ENCODE data around the gene EPHA5. TPM values are rescaled to one million over a fixed set of nuclear protein-coding genes. Genes with fewer than 3 reads are reported as not detected.

EPHA5 gene
- total RNA-seq, 1 experiment from 2014 or later: not detected

- Histone ChIP-seq H3K4me2 (ENCODE audit: low read length) (no peak overlapping the region), H3K9ac (ENCODE audit: low read length) (no peak overlapping the region), H3K9me2 (ENCODE audit: insufficient read depth) (no peaks in the 10 kb centered on the region), H4K20me1 (ENCODE audit: insufficient read depth) (no peaks in the 10 kb centered on the region), H3K27ac (ENCODE audit: low read depth, low read length) (no peak overlapping the region), H3K79me2 (ENCODE audit: insufficient read depth, low read length) (no peaks in the 10 kb centered on the region), H2AFZ (ENCODE audit: low read depth, low read length, poor library complexity, severe bottlenecking) (no peak overlapping the region), H3K9me3 (ENCODE audit: control insufficient read depth in 1 of 2, insufficient read depth in 1 of 2, low read depth in 1 of 2, low read length in 2 of 2) (peaks cover 9 to 29% of the 10 kb centered on the region in 2 experiments; a peak in 3 of 4 replicates), H3K4me3 (replicated peaks in 1 of 2; ENCODE audit: low read depth in 1 of 2, low read length in 2 of 2) (no peak overlapping the region), H3K36me3 (ENCODE audit: control insufficient read depth in 1 of 2, insufficient read depth in 2 of 2, low read length in 2 of 2) (no peaks in the 10 kb centered on the region), H3K27me3 (ENCODE audit: insufficient read depth, low read length) (no peaks in the 10 kb centered on the region), H3K4me1 (ENCODE audit: control insufficient read depth in 1 of 2, insufficient read depth in 2 of 2, low read length in 2 of 2) (no peaks in the 10 kb centered on the region)
- DNase-seq (ENCODE audit: low read depth, low spot score): no peak
- CTCF ChIA-PET: no interaction called here
- RAD21 ChIA-PET (ENCODE audit: low non-redundant PET in 1 of 2, low total read pairs in 2 of 2, uncharacterized antibody in 2 of 2, unreplicated experiment in 2 of 2): no interaction called here
- ATAC-seq: no peak
- TF ChIP-seq, protein P1, sequence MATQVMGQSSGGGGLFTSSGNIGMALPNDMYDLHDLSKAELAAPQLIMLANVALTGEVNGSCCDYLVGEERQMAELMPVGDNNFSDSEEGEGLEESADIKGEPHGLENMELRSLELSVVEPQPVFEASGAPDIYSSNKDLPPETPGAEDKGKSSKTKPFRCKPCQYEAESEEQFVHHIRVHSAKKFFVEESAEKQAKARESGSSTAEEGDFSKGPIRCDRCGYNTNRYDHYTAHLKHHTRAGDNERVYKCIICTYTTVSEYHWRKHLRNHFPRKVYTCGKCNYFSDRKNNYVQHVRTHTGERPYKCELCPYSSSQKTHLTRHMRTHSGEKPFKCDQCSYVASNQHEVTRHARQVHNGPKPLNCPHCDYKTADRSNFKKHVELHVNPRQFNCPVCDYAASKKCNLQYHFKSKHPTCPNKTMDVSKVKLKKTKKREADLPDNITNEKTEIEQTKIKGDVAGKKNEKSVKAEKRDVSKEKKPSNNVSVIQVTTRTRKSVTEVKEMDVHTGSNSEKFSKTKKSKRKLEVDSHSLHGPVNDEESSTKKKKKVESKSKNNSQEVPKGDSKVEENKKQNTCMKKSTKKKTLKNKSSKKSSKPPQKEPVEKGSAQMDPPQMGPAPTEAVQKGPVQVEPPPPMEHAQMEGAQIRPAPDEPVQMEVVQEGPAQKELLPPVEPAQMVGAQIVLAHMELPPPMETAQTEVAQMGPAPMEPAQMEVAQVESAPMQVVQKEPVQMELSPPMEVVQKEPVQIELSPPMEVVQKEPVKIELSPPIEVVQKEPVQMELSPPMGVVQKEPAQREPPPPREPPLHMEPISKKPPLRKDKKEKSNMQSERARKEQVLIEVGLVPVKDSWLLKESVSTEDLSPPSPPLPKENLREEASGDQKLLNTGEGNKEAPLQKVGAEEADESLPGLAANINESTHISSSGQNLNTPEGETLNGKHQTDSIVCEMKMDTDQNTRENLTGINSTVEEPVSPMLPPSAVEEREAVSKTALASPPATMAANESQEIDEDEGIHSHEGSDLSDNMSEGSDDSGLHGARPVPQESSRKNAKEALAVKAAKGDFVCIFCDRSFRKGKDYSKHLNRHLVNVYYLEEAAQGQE (IDR thresholded peaks at IDR 0.05; ENCODE audit: low read depth): no peak
- TF ChIP-seq JUND (IDR thresholded peaks at IDR 0.05): no peak
- intact Hi-C loops (cut with micrococcal nuclease): no loop called here
- BruUV-seq (replicated peaks): no TSS peak
- POLR2A ChIA-PET: no interaction called here
Observed at GRCh38 chr4:65341557-65341956, 328.7 kb downstream of the EPHA5 start.

- DNase-seq (ENCODE audit: low read depth, low spot score): no peak
- Histone ChIP-seq H3K27ac (ENCODE audit: low read depth, low read length) (no peak overlapping the region), H3K9me3 (ENCODE audit: control insufficient read depth in 1 of 2, insufficient read depth in 1 of 2, low read depth in 1 of 2, low read length in 2 of 2) (peaks cover 9 to 29% of the 10 kb centered on the region in 2 experiments; a peak in 3 of 4 replicates), H3K79me2 (ENCODE audit: insufficient read depth, low read length) (no peaks in the 10 kb centered on the region), H2AFZ (ENCODE audit: low read depth, low read length, poor library complexity, severe bottlenecking) (no peak overlapping the region), H3K4me3 (replicated peaks in 1 of 2; ENCODE audit: low read depth in 1 of 2, low read length in 2 of 2) (no peak overlapping the region), H3K36me3 (ENCODE audit: control insufficient read depth in 1 of 2, insufficient read depth in 2 of 2, low read length in 2 of 2) (no peaks in the 10 kb centered on the region), H3K9ac (ENCODE audit: low read length) (no peak overlapping the region), H3K27me3 (ENCODE audit: insufficient read depth, low read length) (no peaks in the 10 kb centered on the region), H3K9me2 (ENCODE audit: insufficient read depth) (no peaks in the 10 kb centered on the region), H4K20me1 (ENCODE audit: insufficient read depth) (no peaks in the 10 kb centered on the region), H3K4me1 (ENCODE audit: control insufficient read depth in 1 of 2, insufficient read depth in 2 of 2, low read length in 2 of 2) (no peaks in the 10 kb centered on the region), H3K4me2 (ENCODE audit: low read length) (no peak overlapping the region)
- ChIA-PET POLR2A (no interaction called here), CTCF (no interaction called here), RAD21 (ENCODE audit: low non-redundant PET in 1 of 2, low total read pairs in 2 of 2, uncharacterized antibody in 2 of 2, unreplicated experiment in 2 of 2) (no interaction called here)
- intact Hi-C loops (cut with micrococcal nuclease): no loop called here
- no peak for ATAC-seq
- TF ChIP-seq SIN3A (IDR thresholded peaks at IDR 0.05; ENCODE audit: low read depth): no peak
- BruUV-seq (replicated peaks): no TSS peak
Observed at GRCh38 chr4:65340382-65341109, 329.7 kb downstream of the EPHA5 start.

All from HCT116 (cell line).